DND-41 (cell line): Measurements from ENCODE around the gene OR1K1.

Experiments used
- CTCF ChIP-seq: IDR thresholded peaks from 2 replicates; pipeline ENCODE4 v1.5.1; 2012; ENCODE audit warnings: borderline replicate concordance, low read length, moderate library complexity, mild to moderate bottlenecking; ENCODE audit not compliant: poor library complexity, severe bottlenecking; ENCODE audit errors: extremely low read depth
- EZH2 ChIP-seq: IDR thresholded peaks from 3 replicates; pipeline ENCODE4 v1.6.1; 2012; ENCODE audit warnings: borderline replicate concordance, low read depth, mild to moderate bottlenecking, moderate library complexity, low read length, inconsistent platforms; ENCODE audit not compliant: severe bottlenecking

GRCh38 chr9:122812736-122813135 lies 12.8 kb downstream of the OR1K1 start:
- no peak for TF ChIP-seq CTCF
- TF ChIP-seq EZH2, result no peak
